WI38 (cell line): ENCODE results near the gene RNF123.

ENCODE experiments used
- H3K4me3 ChIP-seq: 2 replicates; pipeline ENCODE4 v1.5.1; 2011; ENCODE audit warnings: low read depth, mild to moderate bottlenecking, control low read depth, low read length
- TF ChIP-seq, protein P1 (sequence below): IDR thresholded peaks from 2 replicates; pipeline ENCODE4 v1.5.1; 2012; ENCODE audit warnings: low read depth, mild to moderate bottlenecking, control low read depth, low read length

Gene RNF123

DNA sequence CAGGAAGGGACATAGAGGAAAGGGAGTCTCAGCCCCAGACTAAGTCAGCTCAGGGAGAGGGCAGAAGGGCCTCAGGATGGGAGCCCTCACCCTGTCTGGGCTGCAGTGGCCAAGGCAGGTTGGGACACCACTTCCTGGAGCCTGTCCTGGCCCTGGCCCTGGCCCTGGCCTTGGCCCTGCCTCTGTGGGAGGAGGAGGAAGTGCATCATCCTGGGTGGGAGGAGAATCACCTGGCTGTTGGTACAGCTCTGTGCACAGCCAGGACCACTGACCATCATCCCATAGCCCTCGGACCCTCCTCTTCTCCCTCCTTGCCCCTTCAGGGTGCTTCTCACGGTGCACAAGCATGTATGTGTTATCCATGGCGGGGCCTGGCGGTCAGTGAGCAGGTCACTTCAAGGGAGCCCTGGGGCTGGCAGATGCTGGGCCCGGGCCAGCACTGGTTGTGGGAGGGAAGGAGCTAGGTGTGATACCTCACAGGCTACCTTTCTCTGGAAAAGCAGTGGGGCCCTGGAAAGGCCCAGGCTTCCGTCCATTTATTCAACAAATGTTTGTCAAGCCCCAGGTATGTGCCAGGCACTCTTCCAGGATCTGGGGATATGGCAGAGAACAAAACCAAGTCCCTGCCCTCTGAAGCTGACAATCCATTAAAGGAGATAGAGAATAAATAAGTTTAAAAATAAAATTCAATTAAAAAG is 23.4 kb upstream of the RNF123 start:
- TF ChIP-seq, protein P1, sequence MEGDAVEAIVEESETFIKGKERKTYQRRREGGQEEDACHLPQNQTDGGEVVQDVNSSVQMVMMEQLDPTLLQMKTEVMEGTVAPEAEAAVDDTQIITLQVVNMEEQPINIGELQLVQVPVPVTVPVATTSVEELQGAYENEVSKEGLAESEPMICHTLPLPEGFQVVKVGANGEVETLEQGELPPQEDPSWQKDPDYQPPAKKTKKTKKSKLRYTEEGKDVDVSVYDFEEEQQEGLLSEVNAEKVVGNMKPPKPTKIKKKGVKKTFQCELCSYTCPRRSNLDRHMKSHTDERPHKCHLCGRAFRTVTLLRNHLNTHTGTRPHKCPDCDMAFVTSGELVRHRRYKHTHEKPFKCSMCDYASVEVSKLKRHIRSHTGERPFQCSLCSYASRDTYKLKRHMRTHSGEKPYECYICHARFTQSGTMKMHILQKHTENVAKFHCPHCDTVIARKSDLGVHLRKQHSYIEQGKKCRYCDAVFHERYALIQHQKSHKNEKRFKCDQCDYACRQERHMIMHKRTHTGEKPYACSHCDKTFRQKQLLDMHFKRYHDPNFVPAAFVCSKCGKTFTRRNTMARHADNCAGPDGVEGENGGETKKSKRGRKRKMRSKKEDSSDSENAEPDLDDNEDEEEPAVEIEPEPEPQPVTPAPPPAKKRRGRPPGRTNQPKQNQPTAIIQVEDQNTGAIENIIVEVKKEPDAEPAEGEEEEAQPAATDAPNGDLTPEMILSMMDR, result no peak
- no peak overlapping the region for H3K4me3 ChIP-seq

DNA sequence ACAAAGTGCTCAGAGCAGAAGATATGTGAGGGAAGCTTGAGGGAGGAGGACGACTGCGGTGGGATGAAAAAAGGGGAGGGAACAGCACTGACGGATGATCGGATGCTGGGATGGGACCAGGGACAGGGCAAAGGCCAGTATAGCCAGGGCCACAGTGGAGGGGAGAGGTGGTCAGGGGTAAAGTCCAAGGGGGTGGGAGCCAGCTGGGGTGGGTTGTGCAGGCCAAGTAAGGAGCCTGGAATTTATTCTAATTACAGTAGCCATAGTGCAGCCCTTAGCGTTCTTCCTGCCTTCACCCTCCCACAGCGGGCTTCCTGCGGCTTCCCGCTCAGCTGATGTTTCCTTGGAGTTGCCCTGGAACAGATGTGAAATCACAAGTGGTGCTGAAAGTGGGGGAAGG is 22.8 kb upstream of the RNF123 start:
- TF ChIP-seq, protein P1, result no peak
- H3K4me3 ChIP-seq, result no peak overlapping the region

DNA sequence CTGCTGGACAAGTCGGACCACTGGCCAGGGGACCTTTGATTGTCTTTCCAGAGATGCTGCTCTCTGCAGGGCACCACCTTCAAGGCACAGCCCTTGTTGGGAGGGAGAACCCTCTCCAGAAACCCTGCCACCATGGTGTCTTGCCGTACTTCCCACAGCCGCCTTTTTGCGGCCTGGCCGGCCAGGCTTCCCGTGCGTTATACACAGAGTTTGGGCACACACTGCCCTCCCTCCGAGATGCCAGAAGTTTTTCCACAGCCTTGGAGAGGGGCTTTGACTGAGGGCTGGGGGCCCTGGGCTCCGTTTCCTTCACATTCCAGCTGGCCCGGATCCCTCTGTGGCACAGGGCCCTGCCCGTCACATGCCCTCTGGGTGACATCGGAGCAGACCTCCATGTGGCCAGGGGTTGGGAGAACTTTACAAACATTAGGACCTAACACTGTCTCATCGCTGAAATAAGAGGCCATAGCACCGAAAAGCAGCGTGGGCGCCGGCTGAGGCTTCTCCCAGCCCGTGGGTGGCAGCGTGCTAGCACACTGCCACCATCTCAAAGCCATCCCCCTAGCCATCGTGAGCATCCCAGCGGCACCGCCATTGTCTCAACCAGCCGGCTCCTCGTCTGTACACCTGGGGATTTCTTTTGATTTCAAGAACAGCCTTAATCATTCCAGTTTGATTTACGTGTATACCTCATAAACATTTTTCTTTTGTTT is 21.5 kb upstream of the RNF123 start:
- TF ChIP-seq, protein P1, result no peak
- no peak overlapping the region for H3K4me3 ChIP-seq

GRCh38 chr3:49668414-49668797 is 21.0 kb upstream of the RNF123 start:
- H3K4me3 ChIP-seq, result no peak overlapping the region
- TF ChIP-seq, protein P1, result no peak

- no peak overlapping the region for H3K4me3 ChIP-seq
- TF ChIP-seq, protein P1, result no peak
These were observed 20.5 kb upstream of the RNF123 start for GRCh38 chr3:49668861-49669260.

DNA sequence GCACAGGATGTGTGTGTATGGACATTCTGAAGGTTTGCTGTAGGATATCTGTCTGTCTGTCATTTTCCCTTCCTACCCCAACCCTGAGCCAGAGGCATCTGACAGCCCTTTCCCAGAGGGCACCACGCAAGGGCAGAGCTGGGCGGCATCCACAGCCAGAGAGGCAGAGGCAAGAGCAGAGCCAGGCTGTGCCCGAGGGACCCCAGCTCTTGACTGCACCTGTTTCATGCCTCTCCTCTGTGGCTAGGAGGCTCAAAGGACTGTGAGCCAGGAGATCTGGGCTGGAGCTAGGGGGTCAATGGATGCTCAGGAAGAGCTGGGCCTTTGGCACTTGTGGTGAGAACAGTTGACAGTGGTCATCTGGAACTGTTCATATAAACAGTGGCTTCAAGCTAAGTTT is 20.0 kb upstream of the RNF123 start:
- TF ChIP-seq, protein P1, result no peak
- H3K4me3 ChIP-seq, result no peak overlapping the region

DNA sequence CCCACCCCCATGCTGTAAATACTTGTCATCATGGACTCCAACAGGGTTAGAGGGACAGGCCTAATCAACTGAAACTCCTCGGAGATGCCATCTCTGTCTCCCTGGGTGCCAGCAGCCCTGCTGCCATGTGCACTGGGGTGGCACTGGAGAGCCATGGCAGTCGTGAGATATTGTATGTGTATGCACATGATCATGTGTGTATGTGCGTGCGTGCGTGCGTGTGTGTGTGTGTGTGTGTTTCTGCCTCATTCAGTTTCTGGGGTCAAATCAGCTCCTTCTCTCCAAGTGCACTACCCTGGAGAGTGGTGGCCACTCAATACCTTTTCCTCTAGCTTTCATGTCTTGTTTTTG is 18.4 kb upstream of the RNF123 start:
- no peak overlapping the region for H3K4me3 ChIP-seq
- TF ChIP-seq, protein P1, result no peak
